Activated effector memory CD4-positive, alpha-beta T cell treated with anti-CD3 and anti-CD28 coated beads, Interleukin-2, amount 50 U/mL, for 16 hours (primary cell): Measurements from ENCODE around the gene HMCN1.
"Not testable (repeated sequence)": the region's sequence is repeated elsewhere in the genome, so short reads cannot be mapped to it uniquely, and the experiment has no call there.

ENCODE experiments used
- DNase-seq: peaks from one replicate; pipeline ENCODE4 v3.0.0-alpha.2; 2020

HMCN1 gene

GRCh38 chr1:186167096-186167668, 433.0 kb downstream of the HMCN1 start:
- no peak for DNase-seq

- no peak for DNase-seq
Measured at GRCh38 chr1:186175588-186175987, 441.4 kb downstream of the HMCN1 start.

- no peak for DNase-seq
Measured at GRCh38 chr1:186178426-186179043, 444.3 kb downstream of the HMCN1 start.

- DNase-seq: no peak
Measured at GRCh38 chr1:186179231-186179630, 445.0 kb downstream of the HMCN1 start.

- no peak for DNase-seq
Measured at GRCh38 chr1:186183219-186183618, 449.0 kb downstream of the HMCN1 start.

GRCh38 chr1:186183970-186184628, 449.9 kb downstream of the HMCN1 start:
- DNase-seq: no peak

- DNase-seq: not testable (repeated sequence)
Measured at GRCh38 chr1:186186251-186186650, 452.1 kb downstream of the HMCN1 start.

- no peak for DNase-seq
Measured at GRCh38 chr1:186187601-186188000, 453.4 kb downstream of the HMCN1 start.

- DNase-seq: no peak
Measured at GRCh38 chr1:186188004-186188539, 453.9 kb downstream of the HMCN1 start.

GRCh38 chr1:186188736-186189135, 454.5 kb downstream of the HMCN1 start:
- no peak for DNase-seq

- DNase-seq: no peak
Measured at GRCh38 chr1:186189156-186189555, 455.0 kb downstream of the HMCN1 start.

GRCh38 chr1:186191511-186191910, 457.3 kb downstream of the HMCN1 start:
- DNase-seq: no peak

- no peak for DNase-seq
Measured at GRCh38 chr1:186193224-186193623, 459.0 kb downstream of the HMCN1 start.

GRCh38 chr1:186194107-186194756, 460.0 kb downstream of the HMCN1 start:
- no peak for DNase-seq

GRCh38 chr1:186195377-186195931, 461.3 kb downstream of the HMCN1 start:
- DNase-seq: no peak

- DNase-seq: no peak
Measured at GRCh38 chr1:186202271-186202764, 468.1 kb downstream of the HMCN1 start.

GRCh38 chr1:186202776-186203175, 468.6 kb downstream of the HMCN1 start:
- DNase-seq: no peak

GRCh38 chr1:186206048-186206570, 471.9 kb downstream of the HMCN1 start:
- no peak for DNase-seq

- DNase-seq: no peak
Measured at GRCh38 chr1:186207391-186208085, 473.3 kb downstream of the HMCN1 start.

GRCh38 chr1:186208405-186209129, 474.4 kb downstream of the HMCN1 start:
- DNase-seq: no peak

- no peak for DNase-seq
Measured at GRCh38 chr1:186210258-186210657, 476.1 kb downstream of the HMCN1 start.
